Pancreas (tissue), 10 donors: ENCODE measurements around the gene SULF2. TPM values are rescaled to one million over a fixed set of nuclear protein-coding genes. Genes with fewer than 3 reads are reported as not detected.

ENCODE experiments used
- ATAC-seq, 4 donors: fragments of 200-7000 bp; cut with Tn5 transposase; one replicate each; pipeline versions ENCODE4 v1.8.0 to v1.9.1; 2020; ENCODE audit warnings: mild to moderate bottlenecking in 4 of 4, moderate library complexity in 4 of 4
- DNase-seq, 6 donors: peaks; one replicate each; pipeline ENCODE4 v3.0.0-alpha.2; 2020
- FAIRE-seq: peaks from 2 replicates; lab custom pipeline; 2012; peaks lifted over from hg19 to GRCh38; lab: Jason Lieb, UNC
- H3K27ac ChIP-seq, 4 donors: fragments of 200-600 bp; sonication (generic); 1 replicate in 3 of 4; 2 replicates in 1 of 4; pipeline versions ENCODE4 v1.5.0 to v1.8.0; 2020
- H3K27me3 ChIP-seq, 4 donors: fragments of 200-600 bp; one replicate each; pipeline ENCODE4 v1.8.0; 2021
- H3K36me3 ChIP-seq, 3 donors: fragments of 200-600 bp; sonication (generic) in 1 of 3; one replicate each; pipeline versions ENCODE4 v1.5.0 to v1.8.0; 2020 to 2021
- H3K4me1 ChIP-seq, 3 donors: fragments of 200-600 bp; one replicate each; pipeline ENCODE4 v1.8.0; 2021
- H3K4me3 ChIP-seq, 4 donors: fragments of 200-600 bp; sonication (generic) in 2 of 4; one replicate each; pipeline versions ENCODE4 v1.5.0 to v1.8.0; 2020 to 2021
- H3K9me3 ChIP-seq, 4 donors: fragments of 200-600 bp; one replicate each; pipeline ENCODE4 v1.8.0; 2021
- CTCF ChIP-seq, 4 donors: fragments of 200-600 bp; sonication (generic) in 3 of 4; IDR thresholded peaks; one replicate each; pipeline versions ENCODE4 v1.5.0 to v1.8.0; 2021; ENCODE audit warnings: antibody characterized with exemption in 4 of 4
- WGBS, 2 donors: extraction: QIAGEN DNeasy Blood & Tissue Kit; methylation state at CpG; one replicate each; pipeline ENCODE4 v1.1.7; 2013; 5-methylcytosine and 5-hydroxymethylcytosine counted together
- intact Hi-C, 3 donors: fragments of 100-400 bp; cut with DNase I; formaldehyde crosslinking; loops; one replicate each; pipeline versions ENCODE4 v1.11.1 to v1.14.2; 2022
- polyA plus RNA-seq, 2 donors: library from polyadenylated mRNA; stranded (reverse); fragments of 200-250 nt; gene quantifications; one replicate each; pipeline ENCODE4 v1.2.3, GENCODE V29; 2013
- total RNA-seq, 6 donors: library from RNA; stranded (reverse); fragmentation: NEBNext Ultra II Directional in 4 of 6; extraction: Animal tissue kit (Norgen Biotek cat#: 25700) in 4 of 6; gene quantifications; one replicate each; pipeline versions ENCODE4 v1.2.1 to v1.2.4, GENCODE V29; 2021 to 2023
- donor health status: healthy with polysubstance abuse.
- donor health status: DM: no; HTN: no; CAD: no; lungs with moderate emphysema.
- donor health status: DM: no; HTN: no; CAD: no.
- donor health status: control.
- donor health status: control.
- donor health status: Bipolar disorder and iron deficiency.
- donor health status: DM: yes; HTN: yes; CAD: no.
- donor health status: DM: no; HTN: no; CAD: no.
- donor health status: DM: no; HTN: no; CAD: no.
- donor health status: DM: yes; HTN: yes; CAD: no.

SULF2 gene
- total and polyA plus RNA-seq, 8 donors, result 4.5 to 41.7 (median 9.2) TPM

DNA sequence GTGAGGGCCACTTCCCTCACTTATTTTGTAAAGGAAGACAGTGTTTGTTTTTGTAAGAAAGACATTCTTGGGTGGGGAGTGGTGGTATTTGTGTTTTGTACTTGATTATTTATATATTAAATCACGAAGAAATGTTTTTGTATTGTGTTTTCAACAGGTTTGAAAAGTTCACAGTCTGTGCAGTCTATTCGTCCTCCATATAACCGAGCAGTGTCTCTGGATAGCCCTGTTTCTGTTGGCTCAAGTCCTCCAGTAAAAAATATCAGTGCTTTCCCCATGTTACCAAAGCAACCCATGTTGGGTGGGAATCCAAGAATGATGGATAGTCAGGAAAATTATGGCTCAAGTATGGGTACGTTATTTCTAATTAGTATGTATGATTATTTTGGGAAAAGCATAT is 146.4 kb downstream of the SULF2 start:
- intact Hi-C loops, result no loop called here
- peaks cover 4 to 42% (median 13%) of the 10 kb centered on the region in 3 donors for H3K36me3 ChIP-seq
- no peak for FAIRE-seq

GRCh38 chr20:47635256-47635655 is 150.0 kb downstream of the SULF2 start:
- TF ChIP-seq CTCF (IDR thresholded peaks at IDR 0.05), result no peak
- Histone ChIP-seq H3K27ac (no peak overlapping the region), H3K9me3 (no peaks in the 10 kb centered on the region), H3K27me3 (no peaks in the 10 kb centered on the region), H3K36me3 (peaks cover 4 to 24% (median 13%) of the 10 kb centered on the region in 3 donors), H3K4me1 (no peaks in the 10 kb centered on the region), H3K4me3 (no peak overlapping the region)
- WGBS, 2 donors, result 94 to 96% methylated on average over 4 of the region's 4 CpGs
- FAIRE-seq (no peak), ATAC-seq (no peak), DNase-seq (no peak)
- intact Hi-C loops, result no loop called here

More for the DNA sequence above, 146.4 kb downstream of the SULF2 start:
- Histone ChIP-seq H3K27me3 (no peaks in the 10 kb centered on the region), H3K9me3 (no peaks in the 10 kb centered on the region), H3K4me3 (no peak overlapping the region), H3K27ac (no peak overlapping the region), H3K4me1 (no peaks in the 10 kb centered on the region)
- WGBS, 2 donors, result 65 to 67% methylated on average over 4 of the region's 4 CpGs
- DNase-seq (no peak), ATAC-seq (no peak)
- no peak for TF ChIP-seq CTCF (IDR thresholded peaks at IDR 0.05)

- peaks cover 0 to 15% (median 7%) of the 10 kb centered on the region in 3 donors for H3K36me3 ChIP-seq
- no peak for DNase-seq
- no peak for FAIRE-seq
- no peaks in the 10 kb centered on the region for H3K27me3 ChIP-seq
- ATAC-seq, result no peak
- H3K9me3 ChIP-seq, result no peaks in the 10 kb centered on the region
- H3K27ac ChIP-seq, result no peak overlapping the region
- no peak for TF ChIP-seq CTCF (IDR thresholded peaks at IDR 0.05)
- H3K4me3 ChIP-seq, result no peak overlapping the region
- intact Hi-C loops, result no loop called here
- H3K4me1 ChIP-seq, result no peaks in the 10 kb centered on the region
Observed at GRCh38 chr20:47631078-47631477, 154.2 kb downstream of the SULF2 start.

- Histone ChIP-seq H3K27me3 (no peaks in the 10 kb centered on the region), H3K27ac (no peak overlapping the region), H3K4me1 (no peaks in the 10 kb centered on the region), H3K36me3 (peaks cover 0 to 12% (median 0%) of the 10 kb centered on the region in 3 donors), H3K4me3 (no peak overlapping the region), H3K9me3 (no peaks in the 10 kb centered on the region)
- intact Hi-C loops, result loop anchor here in 2 of 3 donors (10.0 kb wide), 2 partner anchors 125 to 245 kb away; partner anchors contain the start of gene NCOA3 (in 1 of the 2)
- ATAC-seq (no peak), DNase-seq (no peak), FAIRE-seq (no peak)
- no peak for TF ChIP-seq CTCF (IDR thresholded peaks at IDR 0.05)
- WGBS, 2 donors, result 79 to 90% methylated on average over 2 of the region's 2 CpGs
Observed at GRCh38 chr20:47629907-47630306, 155.4 kb downstream of the SULF2 start.

- intact Hi-C loops, result loop anchor here in 2 of 3 donors (10.0 kb wide), 2 partner anchors 123 to 243 kb away; partner anchors contain the start of gene NCOA3 (in 1 of the 2)
- H3K27me3 ChIP-seq, result no peaks in the 10 kb centered on the region
- H3K9me3 ChIP-seq, result no peaks in the 10 kb centered on the region
- no peak overlapping the region for H3K27ac ChIP-seq
- no peaks in the 10 kb centered on the region for H3K4me1 ChIP-seq
- WGBS, 2 donors, result 92 to 93% methylated on average over 4 of the region's 4 CpGs
- no peak for FAIRE-seq
- DNase-seq, result no peak
- no peak for ATAC-seq
- H3K4me3 ChIP-seq, result no peak overlapping the region
- peaks cover 0 to 21% (median 0%) of the 10 kb centered on the region in 3 donors for H3K36me3 ChIP-seq
- TF ChIP-seq CTCF (IDR thresholded peaks at IDR 0.05), result no peak
Observed at GRCh38 chr20:47627540-47627939, 157.7 kb downstream of the SULF2 start.
